ENCODE measurements around the gene TIGD2. TPM values are rescaled to one million over a fixed set of nuclear protein-coding genes. Genes with fewer than 3 reads are reported as not detected.

Gene TIGD2
- total and polyA plus RNA-seq, 2 experiments from 2014 or later = 2.1 to 6.7 TPM

DNA sequence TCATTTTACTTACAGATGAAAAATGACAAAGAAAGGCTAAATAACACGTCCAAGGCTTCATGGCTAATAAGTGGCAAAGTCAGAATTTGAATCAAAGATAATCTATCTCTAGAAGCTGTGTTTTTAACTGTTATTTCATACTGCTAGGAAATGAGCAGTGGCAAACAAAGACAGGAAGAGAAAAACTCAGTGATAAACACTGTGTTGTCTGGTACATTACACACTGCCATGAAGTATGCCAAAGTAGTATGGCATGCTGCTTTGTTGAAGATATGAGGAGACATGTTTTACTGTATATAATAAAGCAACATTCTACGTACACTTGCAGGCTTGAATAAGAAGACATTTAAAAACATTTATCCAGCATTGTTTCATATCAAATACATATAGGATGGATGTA is 49.5 kb downstream of the TIGD2 start (continued):
- TF ChIP-seq, protein P1, sequence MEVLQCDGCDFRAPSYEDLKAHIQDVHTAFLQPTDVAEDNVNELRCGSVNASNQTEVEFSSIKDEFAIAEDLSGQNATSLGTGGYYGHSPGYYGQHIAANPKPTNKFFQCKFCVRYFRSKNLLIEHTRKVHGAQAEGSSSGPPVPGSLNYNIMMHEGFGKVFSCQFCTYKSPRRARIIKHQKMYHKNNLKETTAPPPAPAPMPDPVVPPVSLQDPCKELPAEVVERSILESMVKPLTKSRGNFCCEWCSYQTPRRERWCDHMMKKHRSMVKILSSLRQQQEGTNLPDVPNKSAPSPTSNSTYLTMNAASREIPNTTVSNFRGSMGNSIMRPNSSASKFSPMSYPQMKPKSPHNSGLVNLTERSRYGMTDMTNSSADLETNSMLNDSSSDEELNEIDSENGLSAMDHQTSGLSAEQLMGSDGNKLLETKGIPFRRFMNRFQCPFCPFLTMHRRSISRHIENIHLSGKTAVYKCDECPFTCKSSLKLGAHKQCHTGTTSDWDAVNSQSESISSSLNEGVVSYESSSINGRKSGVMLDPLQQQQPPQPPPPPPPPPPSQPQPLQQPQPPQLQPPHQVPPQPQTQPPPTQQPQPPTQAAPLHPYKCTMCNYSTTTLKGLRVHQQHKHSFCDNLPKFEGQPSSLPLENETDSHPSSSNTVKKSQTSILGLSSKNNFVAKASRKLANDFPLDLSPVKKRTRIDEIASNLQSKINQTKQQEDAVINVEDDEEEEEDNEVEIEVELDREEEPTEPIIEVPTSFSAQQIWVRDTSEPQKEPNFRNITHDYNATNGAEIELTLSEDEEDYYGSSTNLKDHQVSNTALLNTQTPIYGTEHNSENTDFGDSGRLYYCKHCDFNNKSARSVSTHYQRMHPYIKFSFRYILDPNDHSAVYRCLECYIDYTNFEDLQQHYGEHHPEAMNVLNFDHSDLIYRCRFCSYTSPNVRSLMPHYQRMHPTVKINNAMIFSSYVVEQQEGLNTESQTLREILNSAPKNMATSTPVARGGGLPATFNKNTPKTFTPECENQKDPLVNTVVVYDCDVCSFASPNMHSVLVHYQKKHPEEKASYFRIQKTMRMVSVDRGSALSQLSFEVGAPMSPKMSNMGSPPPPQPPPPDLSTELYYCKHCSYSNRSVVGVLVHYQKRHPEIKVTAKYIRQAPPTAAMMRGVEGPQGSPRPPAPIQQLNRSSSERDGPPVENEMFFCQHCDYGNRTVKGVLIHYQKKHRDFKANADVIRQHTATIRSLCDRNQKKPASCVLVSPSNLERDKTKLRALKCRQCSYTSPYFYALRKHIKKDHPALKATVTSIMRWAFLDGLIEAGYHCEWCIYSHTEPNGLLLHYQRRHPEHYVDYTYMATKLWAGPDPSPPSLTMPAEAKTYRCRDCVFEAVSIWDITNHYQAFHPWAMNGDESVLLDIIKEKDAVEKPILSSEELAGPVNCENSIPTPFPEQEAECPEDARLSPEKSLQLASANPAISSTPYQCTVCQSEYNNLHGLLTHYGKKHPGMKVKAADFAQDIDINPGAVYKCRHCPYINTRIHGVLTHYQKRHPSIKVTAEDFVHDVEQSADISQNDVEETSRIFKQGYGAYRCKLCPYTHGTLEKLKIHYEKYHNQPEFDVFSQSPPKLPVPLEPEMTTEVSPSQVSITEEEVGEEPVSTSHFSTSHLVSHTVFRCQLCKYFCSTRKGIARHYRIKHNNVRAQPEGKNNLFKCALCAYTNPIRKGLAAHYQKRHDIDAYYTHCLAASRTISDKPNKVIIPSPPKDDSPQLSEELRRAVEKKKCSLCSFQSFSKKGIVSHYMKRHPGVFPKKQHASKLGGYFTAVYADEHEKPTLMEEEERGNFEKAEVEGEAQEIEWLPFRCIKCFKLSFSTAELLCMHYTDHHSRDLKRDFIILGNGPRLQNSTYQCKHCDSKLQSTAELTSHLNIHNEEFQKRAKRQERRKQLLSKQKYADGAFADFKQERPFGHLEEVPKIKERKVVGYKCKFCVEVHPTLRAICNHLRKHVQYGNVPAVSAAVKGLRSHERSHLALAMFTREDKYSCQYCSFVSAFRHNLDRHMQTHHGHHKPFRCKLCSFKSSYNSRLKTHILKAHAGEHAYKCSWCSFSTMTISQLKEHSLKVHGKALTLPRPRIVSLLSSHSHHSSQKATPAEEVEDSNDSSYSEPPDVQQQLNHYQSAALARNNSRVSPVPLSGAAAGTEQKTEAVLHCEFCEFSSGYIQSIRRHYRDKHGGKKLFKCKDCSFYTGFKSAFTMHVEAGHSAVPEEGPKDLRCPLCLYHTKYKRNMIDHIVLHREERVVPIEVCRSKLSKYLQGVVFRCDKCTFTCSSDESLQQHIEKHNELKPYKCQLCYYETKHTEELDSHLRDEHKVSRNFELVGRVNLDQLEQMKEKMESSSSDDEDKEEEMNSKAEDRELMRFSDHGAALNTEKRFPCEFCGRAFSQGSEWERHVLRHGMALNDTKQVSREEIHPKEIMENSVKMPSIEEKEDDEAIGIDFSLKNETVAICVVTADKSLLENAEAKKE (CRISPR knock-in tag; IDR thresholded peaks at IDR 0.05) = no peak
- TF ChIP-seq, protein P2, sequence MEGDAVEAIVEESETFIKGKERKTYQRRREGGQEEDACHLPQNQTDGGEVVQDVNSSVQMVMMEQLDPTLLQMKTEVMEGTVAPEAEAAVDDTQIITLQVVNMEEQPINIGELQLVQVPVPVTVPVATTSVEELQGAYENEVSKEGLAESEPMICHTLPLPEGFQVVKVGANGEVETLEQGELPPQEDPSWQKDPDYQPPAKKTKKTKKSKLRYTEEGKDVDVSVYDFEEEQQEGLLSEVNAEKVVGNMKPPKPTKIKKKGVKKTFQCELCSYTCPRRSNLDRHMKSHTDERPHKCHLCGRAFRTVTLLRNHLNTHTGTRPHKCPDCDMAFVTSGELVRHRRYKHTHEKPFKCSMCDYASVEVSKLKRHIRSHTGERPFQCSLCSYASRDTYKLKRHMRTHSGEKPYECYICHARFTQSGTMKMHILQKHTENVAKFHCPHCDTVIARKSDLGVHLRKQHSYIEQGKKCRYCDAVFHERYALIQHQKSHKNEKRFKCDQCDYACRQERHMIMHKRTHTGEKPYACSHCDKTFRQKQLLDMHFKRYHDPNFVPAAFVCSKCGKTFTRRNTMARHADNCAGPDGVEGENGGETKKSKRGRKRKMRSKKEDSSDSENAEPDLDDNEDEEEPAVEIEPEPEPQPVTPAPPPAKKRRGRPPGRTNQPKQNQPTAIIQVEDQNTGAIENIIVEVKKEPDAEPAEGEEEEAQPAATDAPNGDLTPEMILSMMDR (conservative IDR thresholded peaks at IDR 0.05; ENCODE audit: low read depth in 2 of 2) = no peak
- TF ChIP-seq NANOG (IDR thresholded peaks at IDR 0.05; ENCODE audit: borderline replicate concordance) = no peak
- no peak for TF ChIP-seq JUNB (IDR thresholded peaks at IDR 0.05; ENCODE audit: unreplicated experiment)
- TF ChIP-seq ZNF114 (CRISPR knock-in tag; IDR thresholded peaks at IDR 0.05) = no peak
- no peak for TF ChIP-seq STAT1 (IDR thresholded peaks at IDR 0.05; ENCODE audit: unreplicated experiment)
- no peak for TF ChIP-seq EZH2 (IDR thresholded peaks at IDR 0.05; ENCODE audit: low read depth, unreplicated experiment)
- no peak for TF ChIP-seq POLR2AphosphoS5 (IDR thresholded peaks at IDR 0.05; ENCODE audit: low read depth)
- TF ChIP-seq CREB1 (CRISPR knock-in tag; IDR thresholded peaks at IDR 0.05; ENCODE audit: low read depth) = no peak
- no peak for TF ChIP-seq ZNF331 (CRISPR knock-in tag; IDR thresholded peaks at IDR 0.05; ENCODE audit: low read depth)

Data from GM23338 (cell line).